AG08396 (cell line): ENCODE results near the gene PRKD3.
"Not testable (repeated sequence)": the region's sequence is repeated elsewhere in the genome, so short reads cannot be mapped to it uniquely, and the experiment has no call there.

Experiments
- DNase-seq: peaks from one replicate; pipeline ENCODE4 v3.0.0; 2012; ENCODE audit warnings: low spot score, mixed read lengths

PRKD3 gene

DNA sequence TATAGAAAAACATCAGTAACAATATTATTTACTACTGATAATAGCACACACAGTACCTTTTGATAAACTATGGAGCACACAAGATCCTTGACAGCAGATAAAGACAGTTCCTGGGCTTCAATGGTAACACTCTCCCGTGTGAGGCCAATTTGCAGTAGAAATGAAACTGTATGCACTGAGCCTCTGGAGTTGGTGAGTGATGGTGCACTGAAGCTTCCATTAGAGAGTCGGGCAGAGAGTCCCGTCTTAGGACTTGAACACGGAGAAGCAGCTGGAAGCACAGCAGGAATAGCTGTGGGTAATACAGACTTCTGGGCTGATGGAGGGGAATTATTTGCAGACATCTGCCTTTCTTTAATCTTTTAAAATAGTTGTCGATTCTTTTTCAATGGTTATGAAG, 8.5 kb downstream of the PRKD3 start:
- DNase-seq, result no peak

DNA sequence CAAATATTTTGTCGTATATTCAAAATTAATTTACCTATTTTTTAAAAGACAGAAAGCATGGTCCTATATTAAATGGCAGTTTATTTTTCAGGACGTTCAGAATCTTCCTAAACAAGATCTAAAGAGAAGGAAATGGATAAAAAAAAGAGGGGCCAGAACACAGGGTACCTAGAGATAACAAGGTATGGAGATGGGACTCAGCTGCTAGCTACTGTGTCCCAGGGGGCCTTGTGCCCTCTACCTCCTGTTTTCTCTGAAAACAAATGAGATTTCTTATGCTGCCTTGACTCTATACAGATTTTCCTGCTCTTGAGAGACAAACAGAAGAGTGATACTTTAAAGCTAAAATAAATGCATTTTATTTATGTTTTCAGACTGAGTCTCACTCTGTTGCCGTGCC, 9.3 kb downstream of the PRKD3 start:
- DNase-seq, result no peak

DNA sequence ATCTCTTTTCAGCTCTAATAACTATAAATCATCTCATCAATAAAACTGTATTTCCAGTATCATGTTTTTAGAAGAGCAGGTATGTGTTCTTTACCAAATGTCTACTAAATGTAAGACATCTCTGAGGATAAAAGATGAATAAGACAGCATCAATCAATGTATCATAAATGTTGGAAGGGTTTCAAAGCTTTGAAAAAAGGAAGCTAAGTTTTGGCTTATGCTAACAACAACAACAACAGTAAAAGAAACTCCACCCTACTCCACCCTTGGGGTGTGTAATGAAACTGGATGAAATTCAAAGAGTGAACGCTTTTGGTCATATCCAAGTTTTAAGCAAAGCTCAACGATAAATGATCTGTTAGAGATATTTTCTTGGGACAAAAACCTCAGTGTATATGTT, 17.1 kb downstream of the PRKD3 start:
- DNase-seq, result no peak

DNA sequence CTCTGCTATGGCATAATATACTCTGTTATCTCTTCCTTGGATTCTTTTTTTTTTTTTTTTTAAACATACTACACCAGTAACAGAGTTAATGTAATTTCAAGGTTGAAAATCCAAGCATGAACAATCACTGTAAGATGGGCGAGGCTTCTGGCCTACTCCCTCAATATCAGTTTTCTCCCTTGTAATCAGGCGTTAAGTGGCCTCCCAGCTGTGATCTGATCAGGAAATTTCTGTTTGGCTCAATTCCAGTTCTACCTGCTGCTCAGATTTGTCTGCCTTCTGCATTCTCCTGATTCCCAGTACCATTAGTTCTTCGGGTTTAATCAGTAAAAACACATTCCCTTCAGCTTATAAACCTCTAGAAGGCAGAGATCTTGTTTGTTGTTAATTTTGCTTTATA, 18.6 kb downstream of the PRKD3 start:
- no peak for DNase-seq

DNA sequence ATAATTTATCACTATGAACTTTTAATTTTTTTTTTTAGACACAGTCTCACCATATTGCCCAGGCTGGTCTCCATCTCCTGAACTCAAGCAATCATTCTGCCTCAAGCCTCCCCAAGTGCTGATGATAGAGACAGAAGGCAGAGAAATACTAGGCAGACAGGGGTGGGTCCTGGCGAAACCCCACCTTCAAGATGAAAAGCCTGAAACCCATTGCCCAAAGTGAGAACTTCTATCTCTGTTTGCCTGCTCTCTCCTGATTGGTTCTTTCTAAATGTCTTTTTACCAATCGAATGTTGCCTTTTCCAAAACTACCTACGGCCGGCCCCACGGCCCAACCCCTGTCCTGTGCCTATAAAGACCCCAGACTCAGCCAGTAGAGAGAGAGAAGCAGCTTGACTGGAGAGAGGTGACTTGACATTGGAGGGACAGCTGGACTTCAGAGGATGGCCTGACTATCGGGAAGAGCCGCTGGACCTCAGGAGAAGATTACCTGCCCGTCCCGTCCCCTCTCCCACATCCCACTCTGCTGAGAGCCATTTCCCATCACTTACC, 21.9 kb downstream of the PRKD3 start:
- DNase-seq, result no peak

DNA sequence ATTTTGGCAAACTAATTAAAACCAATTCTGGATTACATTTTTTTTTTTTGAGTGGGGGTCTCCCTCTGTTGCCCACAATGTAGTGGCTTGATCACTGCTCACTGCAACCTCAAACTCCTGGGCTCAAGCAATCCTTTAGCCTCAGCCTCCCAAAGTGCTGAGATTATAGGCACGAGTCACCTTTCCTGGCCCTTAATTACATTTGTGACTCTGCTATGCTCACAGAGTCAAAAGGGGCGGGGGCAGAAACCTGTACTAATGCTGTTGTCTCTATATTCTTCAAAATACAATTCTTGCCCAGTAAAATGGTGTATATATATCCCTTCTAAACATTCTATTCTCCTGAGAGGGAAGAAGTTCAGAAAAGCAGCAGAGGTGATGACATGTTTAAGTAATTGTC, 23.2 kb downstream of the PRKD3 start:
- no peak for DNase-seq

DNA sequence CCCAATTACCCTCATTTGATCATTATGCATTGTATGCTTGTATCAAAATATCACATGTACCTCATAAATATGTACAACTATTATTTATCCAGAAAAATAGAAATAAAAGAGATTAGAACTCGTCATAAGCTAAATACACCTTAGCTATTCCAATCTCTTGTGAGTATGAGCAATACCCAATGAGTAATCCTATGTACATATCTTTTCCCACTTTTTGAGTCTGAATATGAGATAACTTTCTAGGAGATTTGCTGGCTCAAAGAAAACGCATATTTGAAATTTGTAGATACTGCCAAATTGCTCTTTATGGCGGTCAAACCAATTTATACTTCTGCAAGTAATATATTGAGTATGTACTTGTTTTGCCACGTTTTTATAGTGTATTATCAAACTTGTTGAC, 24.1 kb downstream of the PRKD3 start:
- no peak for DNase-seq

DNA sequence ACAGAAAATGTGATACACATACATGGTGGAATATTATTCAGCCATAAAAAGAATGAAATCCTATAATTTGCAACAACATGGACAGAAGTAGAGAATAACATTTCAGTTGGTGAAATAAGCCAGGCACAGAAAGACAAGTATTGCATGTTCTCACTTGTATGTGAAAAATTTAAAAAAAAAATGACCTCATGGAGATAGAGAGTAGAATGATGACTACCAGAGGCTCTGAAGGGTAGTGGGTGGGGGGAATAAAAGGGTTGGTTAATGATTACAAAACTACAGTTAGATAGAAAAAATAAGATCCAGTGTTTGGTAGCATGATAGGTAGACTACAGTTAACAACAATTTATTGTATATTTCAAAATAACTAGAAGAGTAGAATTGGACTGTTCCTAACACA, 24.5 kb downstream of the PRKD3 start:
- DNase-seq, result no peak

DNA sequence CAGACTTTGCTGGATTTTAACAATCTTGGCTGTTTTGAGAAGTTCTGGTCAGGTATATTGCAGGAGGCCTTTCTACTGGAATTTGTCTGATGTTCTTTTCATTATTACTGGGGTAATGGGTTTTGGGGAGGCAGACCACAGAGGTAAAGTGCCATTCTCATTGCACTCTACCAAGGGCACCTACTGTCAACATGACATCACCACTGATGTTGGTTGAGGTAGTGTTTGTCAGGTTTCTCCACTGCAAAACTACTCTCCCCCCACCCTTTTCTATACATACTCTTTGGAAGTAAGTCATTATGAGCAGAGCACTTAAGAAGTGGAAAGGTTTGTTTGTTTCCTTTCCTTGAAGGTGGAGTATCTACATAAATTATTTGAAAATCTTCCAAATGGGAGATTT, 27.0 kb downstream of the PRKD3 start:
- DNase-seq, result no peak

DNA sequence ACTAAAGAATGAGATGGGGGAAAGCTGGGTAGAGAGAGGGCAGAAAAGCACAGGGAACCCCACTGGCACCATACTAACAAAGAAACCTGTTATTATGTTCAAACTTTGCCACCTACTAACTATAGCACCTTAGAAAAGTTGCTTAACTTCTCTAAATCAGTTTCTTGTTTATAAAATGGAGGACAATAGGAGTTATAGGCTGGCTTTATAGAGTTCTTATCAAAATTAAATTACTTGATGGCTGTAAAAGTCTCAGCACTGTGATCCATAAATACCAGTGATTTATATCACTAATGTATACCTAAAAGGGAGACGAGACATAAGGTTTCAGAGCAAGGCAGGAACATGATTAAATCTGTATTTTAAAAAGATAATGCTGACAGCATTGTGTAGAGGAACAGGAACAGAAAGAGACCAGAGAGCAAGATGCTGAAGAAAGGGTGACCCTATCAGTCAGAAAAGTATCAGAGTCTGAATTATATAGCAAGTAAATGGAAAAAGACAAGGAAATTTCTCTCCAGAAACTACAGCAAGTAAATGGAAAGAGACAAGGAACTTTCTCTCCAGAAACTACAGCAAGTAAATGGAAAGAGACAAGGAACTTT, 29.1 kb downstream of the PRKD3 start:
- DNase-seq, result no peak

DNA sequence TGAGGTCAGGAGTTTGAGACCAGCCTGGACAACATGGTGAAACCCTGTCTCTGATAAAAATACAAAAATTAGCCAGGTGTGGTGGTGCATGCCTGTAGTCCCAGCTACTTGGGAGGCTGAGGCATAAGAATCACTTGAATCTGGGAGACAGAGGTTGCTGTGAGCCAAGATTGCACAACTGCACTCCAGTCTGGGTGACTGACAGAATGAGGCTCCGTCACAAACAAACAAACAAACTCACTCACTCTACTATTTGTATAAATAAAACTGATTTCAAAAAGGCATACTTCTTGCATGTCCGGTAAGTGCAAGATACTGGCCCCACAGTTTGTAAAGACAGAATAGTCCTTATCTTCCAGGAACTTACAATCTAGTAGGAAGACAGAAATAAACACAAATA, 29.8 kb downstream of the PRKD3 start:
- DNase-seq, result not testable (repeated sequence)

DNA sequence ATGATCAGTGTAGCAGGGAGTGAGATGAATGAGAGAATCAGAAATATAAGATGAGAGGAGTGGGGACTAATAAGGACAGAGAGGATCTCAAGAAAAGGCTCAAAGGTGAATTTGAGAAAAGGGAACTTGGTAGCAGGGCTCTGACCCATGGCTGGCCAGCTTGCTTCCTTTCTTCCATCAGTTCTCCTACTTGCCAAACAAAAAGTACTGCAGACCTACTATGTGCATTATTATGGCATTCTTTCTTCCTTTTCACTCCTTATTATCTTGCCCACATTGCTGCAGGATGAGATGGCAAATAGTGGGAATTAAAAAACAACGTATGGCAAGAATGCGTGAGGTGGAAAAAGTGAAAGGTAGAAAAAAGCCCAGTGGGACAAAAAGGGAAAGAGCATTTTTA, 33.0 kb downstream of the PRKD3 start:
- no peak for DNase-seq

DNA sequence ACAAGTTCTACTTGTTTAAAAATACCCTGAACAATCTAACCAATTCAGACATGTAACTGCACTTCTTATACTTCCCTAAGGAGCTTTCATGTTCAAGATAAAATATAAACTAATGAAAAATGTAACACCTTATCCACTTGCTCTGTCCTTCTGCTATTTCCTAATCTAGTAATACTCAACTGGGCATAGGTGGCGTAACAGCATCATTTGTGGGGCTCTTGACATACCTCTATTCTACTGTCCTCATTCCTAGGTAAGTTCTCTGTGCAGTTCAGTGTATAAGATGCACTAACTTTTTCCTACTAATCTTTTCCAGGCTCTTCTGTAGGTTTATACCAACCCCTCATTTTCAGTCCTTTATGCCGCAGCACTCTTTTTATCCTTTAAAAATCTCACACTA, 36.7 kb downstream of the PRKD3 start:
- DNase-seq, result no peak

DNA sequence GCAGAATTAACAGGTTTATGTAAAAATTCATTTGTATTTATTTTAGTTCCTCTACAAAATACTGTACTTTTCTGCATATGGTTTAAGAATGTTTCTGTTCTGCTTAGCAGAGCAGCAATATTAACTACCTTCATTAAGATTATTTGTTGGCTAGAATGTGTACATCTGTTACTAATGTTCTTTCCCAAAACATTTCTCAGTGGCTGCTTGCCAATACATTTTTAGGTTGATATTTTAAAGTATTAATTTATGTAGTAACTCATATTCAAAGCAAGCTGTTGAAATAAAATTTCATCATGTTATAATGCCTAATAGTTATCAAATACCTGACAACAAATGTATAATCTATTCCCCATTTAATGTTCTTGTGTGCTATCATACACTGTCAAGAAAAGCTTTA, 40.3 kb downstream of the PRKD3 start:
- DNase-seq, result no peak

DNA sequence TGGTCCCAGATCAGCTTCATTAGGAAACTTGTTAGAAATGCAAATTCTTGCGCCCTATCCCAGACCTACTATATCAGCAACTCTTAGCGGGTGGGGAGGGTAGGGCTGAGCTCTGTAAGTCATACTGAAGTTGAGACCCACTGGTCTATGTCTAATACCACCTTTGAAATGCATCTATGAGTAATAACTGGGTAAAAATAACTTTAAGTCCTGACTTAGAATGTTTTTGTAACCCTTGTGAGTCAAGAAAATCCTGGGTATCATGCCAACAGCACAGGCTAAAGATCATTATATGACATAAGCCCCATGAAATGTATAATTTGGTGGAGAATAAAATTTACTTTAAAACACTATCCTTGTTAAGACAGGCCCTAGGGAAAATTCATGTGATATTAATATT, 41.4 kb downstream of the PRKD3 start:
- peak; percentile 45 for DNase-seq

DNA sequence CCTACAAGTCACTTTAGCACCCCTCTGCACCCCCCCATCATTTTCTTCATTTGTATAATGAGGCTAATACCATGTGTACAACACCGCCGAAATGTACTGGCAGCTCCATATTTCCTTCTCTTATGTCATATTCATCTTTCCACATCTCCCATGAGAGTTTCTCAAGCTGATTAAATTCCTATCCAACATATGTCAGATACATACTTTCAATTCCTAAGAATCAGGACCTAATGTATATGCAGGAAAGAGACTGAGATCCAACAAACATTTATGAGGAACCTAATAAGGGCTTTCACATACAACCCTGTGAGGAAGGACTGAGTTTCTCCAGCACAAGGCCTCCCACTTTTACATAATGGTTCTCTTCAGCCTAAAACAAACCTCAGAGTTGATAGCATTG, 41.9 kb downstream of the PRKD3 start:
- DNase-seq, result no peak

DNA sequence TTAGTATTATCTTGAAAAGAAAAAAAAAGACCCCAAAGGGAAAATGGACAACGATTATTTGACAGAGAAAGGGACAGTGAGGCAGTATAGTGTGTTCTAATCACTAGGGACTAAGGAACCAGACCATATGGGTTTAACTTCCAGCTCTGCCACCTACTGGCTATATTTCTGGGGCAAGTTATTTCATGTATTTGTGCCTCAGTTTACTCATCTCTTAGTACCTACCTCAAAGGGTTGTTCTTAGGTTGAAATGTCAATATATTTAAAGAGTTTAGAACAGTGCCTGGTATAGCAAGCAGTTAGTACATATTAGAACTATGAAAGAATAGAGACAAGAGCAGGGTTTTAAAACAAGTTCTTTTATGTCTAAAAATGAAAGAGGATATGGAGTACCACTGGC, 42.7 kb downstream of the PRKD3 start:
- no peak for DNase-seq

DNA sequence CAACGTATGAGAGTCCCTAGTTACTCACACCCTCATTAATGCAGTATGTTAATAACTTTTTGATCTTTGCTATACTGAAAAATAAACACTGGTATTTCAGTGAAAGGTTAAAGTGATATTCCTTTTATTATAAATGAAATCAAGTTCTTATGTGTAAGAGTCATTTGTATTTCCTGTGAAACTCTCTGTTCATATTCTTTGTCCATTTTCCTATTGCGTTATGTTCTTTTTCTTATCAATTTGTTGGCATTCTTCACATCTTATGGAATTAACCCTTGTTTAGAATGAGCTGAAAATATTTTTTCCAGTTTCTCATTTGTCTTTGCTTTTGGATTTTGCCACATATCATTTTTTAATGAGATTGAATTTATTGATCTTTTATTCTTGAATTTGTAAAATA, 48.3 kb downstream of the PRKD3 start:
- DNase-seq, result no peak
